NCI-H82 treated with DMSO at 0.1 percent for 48 hours (cell line): ENCODE results near the gene ZNFX1.

Source experiments
- DNase-seq: peaks from one replicate; lab custom pipeline; 2025; ENCODE audit not compliant: unreplicated experiment; lab: John Stamatoyannopoulos, UW

Gene ZNFX1

DNA sequence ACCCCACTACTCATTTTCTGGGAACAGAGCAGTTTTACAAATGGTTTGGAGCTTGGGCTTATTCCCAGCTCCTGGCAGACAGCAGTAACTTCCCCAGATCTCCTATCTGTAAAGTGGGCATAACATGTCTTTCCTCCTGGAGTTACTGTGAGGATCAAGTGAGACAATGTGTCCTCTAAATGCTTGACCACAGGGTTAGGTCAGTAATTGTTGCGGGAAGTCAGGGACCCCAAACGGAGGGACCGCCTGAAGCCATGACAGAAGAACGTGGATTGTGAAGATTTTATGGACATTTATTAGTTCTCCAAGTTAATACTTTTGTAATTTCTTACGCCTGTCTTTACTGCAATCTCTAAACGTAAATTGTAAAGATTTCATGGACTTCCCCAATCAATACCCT lies 15.3 kb upstream of the ZNFX1 start:
- DNase-seq, result no peak

DNA sequence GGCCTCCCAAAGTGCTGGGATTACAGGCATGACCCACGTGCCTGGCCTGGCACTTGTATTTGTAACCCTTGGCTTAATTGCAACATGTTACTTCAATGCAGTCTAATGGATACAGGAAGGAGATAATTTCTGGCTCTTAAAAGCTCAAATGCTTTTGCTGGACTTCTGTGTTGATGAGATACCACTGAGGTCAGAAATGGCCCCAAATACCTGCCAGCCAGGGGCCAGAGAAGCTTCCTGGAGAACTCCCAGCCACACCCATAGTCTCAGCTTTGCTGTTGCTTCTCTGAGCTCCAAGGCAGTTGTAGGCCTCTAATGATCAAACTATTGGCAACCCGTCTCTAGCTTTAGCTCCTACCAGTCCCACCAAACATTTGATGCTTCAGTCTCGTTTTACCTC lies 14.2 kb upstream of the ZNFX1 start:
- no peak for DNase-seq

DNA sequence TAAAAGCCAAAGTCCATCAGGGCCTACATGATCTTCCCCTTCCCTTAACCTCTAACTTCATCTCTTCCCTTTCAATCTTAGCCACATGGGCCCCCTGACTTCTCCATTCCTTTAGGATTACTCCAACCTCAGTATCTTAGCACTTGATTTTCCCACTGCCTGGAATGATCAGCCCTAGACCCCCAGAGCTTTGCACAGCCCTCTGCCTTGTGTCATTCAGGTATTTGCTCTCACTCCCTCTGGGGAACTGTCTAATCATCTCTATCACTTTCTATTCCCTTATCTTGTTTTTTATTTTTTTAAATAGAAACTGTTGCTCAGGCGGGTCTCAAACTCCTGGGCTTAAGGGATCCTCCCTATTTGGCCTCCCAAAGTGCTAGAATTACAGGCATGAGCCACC lies 13.3 kb upstream of the ZNFX1 start:
- DNase-seq, result no peak

DNA sequence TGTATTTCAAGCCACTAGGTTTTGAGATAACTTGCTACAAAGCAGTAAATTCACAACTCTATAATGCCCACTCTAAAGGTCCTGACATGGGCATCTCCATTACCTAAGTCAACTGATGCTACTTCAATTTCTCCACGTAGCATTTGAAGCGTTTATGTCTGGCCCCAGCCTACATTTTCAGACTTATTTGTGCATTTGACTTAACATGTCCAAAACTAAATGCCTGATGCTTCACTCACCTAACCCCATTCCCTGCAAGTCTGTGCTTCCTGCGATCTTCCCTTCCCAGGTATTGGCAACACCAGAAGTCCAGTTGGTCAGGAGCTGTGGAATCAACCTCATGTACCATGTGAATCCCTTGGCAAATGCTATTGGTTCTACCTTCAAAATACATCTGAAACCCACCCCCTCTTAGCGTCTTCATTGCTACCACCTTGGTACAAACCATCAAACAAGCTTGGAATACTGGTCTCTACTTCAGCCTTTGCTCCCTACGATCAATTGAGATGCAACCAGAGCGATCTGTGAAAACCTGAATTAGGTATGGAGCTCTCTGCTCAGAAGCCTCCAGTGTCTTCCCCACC lies 12.8 kb upstream of the ZNFX1 start:
- DNase-seq, result no peak

DNA sequence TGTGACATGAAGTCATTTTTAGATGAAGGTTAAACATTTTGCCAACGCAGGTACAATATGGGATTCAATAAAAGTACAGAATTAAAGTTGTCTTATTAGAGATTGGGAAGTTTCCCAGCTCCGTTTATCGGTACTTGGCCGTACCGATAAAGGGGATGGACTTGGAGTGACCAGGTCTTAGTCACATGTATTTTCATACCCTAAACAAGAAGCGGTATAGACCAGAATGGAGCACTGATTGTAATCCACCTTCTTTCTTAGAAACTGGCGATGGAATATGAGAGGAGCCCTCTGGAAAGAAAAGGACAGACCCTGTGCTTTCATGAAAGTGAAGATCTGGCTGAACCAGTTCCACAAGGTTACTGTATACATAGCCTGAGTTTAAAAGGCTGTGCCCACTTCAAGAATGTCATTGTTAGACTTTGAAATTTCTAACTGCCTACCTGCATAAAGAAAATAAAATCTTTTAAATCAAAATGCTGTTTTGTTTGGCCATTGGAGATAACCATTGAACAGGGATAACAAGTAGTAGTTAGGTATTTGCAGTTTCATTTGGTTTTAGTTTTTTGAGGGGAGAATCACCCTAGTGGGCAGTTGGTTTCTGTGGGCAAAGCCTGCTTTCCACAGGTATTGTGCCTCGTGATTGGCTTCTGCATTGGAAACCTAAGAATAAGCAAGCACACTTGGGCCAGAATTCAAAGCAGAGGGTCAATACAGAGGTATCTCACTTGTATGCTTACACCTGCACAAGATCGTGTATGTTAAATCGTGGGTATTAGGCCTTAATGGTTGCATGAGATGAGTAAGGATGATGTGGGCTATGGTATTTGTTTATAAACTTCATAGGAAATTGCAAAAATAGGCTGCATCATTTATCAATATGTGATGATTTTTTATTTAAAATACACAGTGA lies 11.2 kb upstream of the ZNFX1 start:
- no peak for DNase-seq

DNA sequence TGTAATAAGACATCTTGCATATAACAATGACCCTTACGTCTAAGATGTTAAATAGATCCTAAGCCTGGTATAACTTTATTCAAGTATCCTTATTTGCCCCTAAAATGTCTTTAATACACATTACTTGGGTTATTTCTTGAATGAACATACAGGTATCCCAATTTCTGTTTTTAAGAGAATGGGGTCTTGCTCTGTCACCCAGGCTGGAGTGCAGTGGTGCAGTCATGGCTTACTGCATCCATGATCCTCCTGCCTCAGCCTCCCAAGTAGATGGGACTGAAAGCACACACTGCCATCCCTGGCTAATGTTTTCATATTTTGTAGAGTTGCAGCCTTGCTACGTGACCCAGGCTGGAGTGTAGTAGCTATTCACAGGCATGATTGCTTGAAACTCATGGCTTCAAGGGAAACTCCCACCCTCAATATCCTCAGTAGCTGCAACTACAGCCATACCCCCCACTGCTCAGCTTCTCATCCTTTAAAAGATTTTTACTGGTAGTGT lies 10.4 kb upstream of the ZNFX1 start:
- DNase-seq, result no peak

DNA sequence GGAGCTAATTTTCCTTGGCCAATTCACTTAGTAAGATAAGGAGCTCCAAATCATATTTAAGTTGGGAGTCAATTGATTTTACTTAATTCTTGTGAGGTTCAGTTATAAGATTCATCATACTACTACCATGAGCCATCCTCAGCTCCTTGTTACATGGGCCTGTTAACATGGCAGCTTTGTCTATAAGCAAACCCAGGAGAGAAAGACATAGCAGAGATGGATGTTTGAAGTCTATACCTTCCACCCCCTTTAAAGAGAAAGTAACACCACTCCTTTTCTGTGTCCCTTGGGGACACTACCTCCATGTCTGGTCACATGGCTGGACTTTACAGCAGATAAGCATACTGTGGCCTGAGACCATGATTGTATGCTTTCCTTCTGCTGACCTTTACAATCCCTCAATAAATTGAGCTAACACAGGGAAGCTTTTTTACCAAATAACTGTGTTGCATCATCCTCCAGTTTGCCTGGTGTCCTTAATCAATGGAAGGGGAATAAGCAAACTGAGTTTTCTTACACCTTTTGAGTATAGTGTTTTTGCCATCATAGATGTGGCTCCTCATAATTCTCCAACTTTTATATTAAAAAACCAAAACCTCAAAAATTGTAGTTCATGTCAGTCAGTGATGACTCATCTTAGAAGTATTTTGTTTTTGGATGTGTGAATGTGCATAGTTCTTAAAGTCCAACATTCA lies 9.8 kb upstream of the ZNFX1 start:
- no peak for DNase-seq

DNA sequence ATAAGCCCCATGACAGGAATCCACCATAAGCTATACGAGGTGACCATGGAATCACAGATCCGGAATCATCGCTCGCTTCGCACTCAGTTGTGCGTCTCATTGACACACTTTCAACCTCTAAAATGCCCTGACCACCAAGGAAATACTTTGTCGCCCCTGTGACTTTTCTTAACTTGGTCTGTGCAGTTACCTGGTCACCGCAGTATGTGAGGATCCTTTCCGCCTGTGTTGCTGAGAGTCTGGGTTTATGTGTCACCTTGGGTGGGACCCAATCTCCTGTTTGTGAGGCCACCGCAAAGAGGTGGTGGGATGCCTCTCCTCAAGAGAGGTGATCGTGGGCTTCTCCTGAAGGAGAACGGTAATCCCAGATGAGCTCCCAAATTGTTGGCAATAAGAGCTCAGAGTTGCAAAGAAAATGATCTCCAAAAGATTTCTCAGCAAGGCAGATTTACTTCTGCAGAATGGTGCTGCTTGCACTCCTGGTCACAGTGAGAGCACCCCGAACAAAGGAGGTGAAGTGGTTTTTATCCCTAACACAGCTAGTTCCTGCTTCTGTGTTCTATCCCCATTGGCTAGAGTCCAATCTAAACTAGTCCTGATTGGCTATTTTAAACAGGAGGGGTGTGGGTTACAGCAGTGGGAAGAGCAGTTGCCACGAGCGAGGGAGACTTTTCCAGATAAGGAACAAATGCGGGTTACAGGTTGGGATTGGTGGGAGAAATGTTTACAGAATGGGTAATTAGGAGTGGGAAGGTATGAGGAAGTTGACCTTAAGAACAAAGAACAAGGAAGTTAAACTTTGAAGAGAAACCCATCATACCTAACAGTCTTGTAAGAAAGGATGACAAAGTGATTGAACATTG lies 9.1 kb upstream of the ZNFX1 start:
- no peak for DNase-seq

DNA sequence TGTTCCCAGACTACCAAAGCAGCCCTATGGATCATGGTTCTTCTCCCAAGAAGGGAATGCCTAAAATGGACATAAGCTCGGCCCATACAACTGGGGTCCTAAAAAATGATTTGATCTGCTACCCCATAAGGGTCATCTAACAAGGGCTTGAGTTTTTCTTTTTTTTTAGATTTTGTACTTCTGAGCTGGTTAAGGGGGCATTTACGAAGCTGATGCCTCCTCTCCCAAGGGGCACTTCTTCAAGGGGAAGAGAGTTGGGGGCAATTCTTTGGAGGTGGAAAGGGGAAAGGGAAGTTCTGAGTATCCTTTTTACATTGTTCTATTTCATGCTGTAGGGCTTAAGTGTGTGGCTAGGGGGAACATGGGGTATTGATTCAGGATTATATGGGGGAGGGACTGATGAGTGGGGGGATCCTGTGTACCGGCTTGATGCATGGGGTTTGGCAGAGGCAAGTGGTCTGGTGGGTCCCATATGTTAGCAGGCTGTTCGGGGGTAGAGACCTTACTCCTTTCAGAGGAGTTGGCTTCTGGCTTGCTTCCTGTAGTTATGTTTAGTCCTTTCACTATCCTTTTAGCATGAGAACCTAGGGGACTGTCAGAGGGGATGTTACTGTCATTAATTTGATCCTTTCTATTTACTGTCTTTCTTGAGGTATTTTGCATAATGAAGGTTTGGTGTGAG lies 8.1 kb upstream of the ZNFX1 start:
- DNase-seq, result no peak

DNA sequence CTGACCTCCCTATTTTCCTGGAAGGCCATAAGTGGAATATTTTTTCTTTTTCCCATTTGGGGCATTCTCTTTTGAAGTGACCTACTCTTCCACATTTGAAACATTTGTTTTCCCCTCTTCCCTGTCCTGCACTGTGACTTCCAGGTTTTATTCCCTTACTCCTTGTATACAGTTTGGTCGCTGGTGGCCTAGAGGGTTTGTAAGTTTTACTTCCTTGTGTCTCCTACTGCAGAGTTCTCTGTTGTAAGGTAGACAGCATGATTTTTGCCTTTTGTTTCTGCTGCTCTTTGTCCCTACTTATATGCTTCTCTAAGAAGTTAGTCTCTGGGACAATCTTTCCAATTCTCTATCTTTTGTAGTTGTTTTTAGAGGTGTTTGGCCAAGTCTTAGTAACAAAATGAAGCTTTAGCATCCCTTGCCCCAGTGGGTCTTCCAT lies 7.4 kb upstream of the ZNFX1 start:
- DNase-seq, result no peak

DNA sequence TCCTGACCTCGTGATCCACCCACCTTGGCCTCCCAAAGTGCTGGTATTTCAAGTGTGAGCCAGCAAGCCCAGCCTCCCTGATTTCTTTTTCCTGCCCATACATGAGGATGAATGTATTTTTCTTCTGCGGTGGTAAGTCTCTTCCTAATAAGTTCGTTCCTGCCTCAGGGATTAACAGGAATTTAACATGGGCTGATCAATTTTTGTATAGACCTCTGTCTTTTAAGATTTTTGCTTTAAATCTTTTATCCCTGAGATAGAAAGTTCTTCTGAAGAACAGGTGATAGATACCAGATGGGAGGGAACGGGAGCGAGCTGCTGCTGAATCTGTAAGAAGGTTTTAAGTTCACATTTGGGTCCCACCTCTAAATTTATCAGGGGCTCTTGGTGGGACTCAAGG lies 7.0 kb upstream of the ZNFX1 start:
- no peak for DNase-seq

DNA sequence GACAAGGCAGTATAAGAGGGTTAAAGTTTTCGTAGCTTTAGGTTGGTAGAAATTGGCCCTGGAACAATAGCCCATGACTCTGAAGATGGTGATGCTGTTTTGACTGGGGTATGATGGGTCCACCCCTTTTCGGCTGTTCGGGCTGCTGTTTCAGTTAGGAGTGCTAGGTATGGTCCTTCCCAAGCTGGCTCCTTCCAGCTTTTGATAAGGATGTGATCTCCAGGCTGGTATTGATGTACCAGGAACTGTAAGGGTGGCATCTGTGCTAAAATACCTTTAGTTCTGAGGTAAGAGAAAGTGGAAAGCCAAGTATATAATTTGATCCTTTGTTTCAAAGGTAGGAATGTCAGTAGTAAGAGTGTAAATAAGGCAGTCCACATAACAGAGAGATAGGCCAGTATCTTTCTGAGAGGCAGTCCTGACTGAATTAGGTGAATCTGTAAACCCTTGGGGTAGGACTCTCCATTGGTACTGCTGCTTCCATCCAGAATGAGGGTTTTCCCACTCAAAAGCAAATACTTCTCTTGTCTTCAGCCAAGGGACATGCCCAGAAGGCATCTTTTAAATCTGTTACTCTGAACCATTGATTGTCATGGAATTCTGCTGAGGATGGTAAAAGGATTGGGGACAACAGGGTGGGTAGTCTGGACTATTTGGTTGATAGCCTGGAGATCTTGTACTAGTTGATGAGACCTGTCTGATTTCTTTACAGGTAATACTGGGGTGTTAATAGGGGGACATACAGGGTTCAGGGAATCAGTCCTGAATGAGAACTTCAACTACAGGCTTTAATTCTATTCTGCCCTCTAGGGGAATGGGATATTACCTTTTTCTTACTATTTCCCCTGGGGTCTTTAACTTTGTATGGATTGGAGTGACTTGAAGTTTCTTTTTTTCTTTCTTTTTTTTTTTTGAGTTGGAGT lies 6.1 kb upstream of the ZNFX1 start:
- no peak for DNase-seq

DNA sequence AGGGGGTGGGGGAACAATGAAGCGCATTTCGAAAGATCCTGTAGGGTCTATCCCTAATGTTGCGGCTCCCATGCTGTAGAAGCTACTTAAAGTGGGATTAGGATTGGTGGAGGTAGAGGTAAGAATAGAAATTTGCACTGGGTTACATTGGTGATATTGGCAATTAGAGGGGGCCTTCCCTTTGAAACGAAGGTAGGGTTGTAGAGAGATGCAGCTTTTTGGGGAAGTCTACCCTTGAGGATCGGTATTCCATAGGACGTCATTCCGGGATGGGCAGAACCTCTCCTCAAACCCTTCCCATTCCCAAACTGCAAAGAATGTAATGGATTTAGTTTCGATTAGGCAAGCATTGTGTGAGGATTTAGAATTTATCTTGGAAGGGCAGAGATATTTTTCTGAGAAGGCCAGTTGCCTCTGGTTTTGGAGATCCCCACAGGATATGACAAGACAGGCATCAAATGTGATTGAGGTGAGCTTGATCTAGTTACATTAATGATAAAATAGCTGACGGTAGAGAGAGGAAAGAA lies 5.4 kb upstream of the ZNFX1 start:
- no peak for DNase-seq

DNA sequence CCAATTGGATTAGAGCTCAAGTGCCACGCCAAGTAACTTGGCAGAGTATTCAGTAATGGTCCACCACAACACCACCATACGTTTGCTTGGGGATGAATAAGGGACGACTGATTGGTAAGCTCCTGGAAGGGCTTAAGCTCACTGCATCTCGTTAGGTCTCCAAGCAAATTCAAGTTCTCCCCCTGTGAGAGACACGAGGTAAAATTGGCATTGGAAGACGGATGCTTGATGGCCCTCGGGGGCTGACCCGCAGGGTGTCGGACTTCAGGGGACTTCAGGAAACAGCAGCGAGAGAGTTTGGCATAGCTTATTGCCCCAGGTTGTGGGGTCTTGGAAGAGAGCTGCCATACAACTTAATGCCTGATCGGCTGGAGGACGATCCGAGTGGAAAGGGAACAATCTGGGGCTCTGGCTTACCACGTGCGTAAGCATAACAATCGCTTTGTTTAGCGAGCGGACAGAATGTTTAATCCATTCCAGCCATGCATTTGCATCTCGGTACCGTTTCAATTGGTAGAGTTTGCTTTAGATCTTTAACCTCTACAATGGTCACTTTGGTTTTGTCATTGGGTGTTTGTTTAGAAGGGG lies 4.8 kb upstream of the ZNFX1 start:
- no peak for DNase-seq

DNA sequence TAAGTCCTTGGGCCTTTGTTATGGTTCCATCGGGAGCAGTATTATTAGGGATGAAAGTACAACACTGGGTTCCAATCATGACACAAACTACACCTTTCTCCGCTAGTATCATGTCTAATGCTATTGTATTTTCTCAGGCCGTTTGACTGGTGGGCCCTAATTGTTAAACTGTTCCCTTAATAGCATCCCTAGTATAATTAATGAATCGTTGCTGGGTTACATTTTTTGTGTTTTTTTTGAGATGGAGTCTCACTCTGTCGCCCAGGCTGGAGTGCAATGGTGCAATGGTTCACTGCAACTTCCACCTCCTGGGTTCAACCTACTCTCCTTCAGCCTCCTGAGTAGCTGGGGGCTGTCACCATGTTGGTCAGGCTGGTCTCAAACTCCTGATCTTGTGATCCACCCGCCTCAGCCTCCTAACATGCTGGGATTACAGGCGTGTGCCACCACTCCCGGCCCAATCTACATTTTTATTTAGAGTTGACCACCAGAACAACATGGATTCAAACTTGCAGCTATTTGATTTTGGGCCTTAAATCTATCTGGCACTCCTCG lies 4.1 kb upstream of the ZNFX1 start:
- no peak for DNase-seq

DNA sequence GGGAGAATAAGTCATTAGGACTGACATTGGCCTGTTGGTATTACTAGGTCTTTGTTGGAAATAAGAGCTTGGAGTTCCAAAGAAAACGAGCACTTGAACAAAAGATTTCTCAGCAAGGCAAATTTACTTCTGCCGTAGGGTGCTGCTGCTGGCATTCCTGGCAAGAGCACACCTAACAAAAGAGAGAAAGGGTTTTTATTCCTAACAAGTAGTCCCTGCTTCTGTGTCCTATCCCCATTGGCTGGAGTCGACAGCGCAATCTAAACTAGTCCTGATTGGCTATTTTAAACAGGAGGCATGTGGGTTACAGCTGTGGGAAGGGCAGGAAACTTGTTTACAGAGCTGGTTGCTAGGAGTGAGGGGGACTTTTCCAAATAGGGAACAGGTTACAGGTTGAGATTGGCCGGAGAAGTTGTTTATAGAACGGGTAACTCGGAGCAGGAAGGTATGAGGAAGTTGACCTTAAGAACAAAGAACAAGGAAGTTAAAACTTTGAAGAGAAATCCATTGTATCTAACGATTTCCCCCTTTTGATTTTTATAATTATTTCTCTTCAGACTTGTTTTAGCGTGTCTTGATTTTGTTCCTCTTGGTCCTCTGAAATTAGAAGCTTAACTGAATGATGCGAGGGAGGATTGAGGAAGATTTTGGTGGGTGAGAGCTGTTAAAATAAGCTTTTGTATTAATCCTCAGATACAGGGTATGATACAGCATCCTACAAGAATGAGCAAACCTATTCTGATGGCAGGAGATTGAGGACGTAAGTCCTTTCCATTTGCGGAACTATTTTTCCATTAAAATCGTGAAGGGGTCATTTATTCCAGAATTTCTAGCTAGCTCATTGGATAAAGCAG lies 3.4 kb upstream of the ZNFX1 start:
- DNase-seq, result no peak

DNA sequence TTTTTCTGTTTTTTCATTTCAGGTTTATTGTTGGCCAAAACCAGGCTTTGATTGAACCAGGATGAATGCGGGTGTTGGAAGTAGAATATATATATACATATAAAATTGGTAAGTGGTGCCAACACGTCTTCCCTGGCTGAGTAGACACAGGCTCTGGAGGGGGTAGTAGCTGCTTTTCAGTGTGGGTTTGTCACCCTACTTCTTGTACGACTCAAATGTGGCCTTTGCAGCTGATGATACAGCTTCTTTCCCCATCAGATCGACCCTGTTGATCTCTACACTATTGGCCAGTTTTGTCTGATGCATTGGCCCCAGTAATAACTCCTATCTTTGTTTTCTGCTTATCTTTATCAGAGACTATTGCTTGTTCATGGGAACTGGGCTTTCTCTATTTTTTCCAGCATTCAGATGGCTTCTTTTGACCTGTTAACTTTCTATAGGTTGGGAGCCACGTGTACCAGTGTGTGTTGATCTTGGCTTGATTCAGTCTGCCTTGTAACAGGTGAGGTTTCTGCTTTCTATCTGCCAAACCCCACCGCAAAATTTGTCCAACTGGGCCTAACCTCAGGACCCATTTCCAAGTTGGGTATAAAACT lies 2.7 kb upstream of the ZNFX1 start:
- no peak for DNase-seq
